Placental epithelial cell (primary cell): ENCODE measurements around the gene ZNF181. TPM values are rescaled to one million over a fixed set of nuclear protein-coding genes. Genes with fewer than 3 reads are reported as not detected.

Experiments
- total RNA-seq: library from RNA; depleted of rRNA; stranded (reverse); fragments of >200 nt; gene quantifications from 2 replicates; pipeline ENCODE4 v1.2.3, GENCODE V29; 2012

ZNF181 gene
- 8.9 and 14.9 TPM in 2 replicates for total RNA-seq

DNA sequence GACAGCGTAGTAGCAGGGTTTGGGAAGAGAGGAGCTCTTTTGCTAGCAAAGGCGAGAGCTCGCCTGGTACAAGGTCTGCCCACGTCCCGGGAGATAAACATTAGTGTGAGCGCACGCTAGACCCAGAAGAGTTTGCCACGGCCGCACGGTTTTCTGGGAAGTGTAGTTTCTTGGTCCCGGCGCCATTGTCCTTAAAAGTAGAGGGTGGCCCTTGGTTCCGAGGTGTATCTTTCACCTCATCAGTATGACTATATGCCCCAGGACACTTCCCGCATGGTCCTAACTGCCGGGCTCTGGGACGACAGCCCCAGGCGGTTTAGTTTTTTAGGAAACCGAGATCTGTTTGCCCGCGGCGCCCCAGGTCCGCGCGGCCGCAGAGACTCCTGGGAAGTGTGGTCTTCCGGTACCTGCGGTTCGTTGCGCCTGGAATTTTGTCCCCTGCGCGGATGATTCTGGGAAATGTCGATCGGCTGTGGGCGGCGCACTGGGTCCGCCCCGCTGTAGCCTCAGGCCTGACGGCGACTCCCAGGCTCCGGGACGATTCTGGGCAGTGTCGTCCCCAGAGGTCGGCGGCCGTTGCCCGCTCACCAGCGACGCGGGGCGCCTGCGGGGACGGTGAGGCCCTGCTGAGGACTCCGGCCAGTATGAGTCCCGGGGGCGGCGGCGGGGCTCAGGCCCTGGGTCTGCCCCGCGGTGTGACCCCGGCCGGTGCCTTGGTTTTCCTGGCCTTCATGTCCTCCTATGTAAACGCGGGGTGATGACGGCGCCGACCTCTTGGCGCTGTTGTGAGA is at the start of gene ZNF181:
TSS of gene ZNF181 (plus strand) at position 498 of the 791 bp plus-strand sequence. CDS start 795 bp downstream, outside the sequence.

DNA sequence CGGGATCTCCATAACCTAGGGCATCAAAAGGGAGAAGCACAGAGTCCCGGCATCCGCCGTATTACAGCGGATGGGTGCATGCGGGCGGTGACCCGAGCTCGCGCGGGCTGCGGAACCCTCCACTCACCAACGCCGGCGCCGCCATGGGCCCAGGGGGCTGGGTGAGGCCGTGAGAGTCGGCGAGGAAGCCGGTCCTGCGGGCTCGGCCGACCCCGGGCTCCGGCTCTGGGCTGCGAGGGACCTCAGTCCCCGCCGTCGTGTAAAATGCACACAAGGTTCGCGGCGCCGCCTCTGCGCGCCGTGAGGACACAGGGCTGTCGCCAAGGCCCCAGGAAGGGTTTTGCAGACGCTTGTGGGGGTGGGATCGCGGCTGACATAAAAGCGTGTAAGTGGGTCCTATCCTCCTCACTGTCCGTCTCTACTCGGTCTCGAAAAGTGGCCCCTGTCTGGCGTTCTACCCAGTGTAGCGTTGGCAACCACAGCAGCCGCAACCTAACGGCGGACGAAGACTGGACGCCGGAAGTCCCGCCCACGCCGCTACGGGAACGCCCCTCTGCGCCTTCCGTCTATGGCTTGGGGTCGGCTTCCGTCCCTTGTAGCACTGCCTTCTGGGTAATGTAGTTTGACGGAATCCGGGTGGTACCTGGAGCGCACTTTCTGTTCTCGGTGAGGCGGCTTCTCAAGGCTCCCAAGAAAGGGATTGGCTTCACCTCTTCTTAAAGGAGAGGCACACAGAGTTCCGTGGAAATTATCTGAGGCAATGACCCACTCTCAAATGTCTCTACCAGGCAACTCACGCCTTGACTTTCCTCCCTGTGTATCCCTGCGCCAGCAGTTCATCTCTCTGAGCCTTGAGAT is 38.9 kb downstream of the ZNF181 start, which contains the start of gene ZNF599:
TSS of gene ZNF599 (minus strand) at position 519 of the 858 bp plus-strand sequence. CDS start at position 145, 374 bp downstream.

Other genes with a start within 250 kb of the ZNF181 start
- 0.22 and 0.79 TPM in 2 replicates for gene SCGB2B2, start 57.1 kb upstream of the ZNF181 start, total RNA-seq
- 11.5 and 21.2 TPM in 2 replicates for gene ZNF302, start 56.6 kb upstream of the ZNF181 start, total RNA-seq
- gene ZNF599, start 39.0 kb downstream of the ZNF181 start, total RNA-seq, result 8.4 and 11.4 TPM in 2 replicates
- gene ZNF30, start 192.7 kb downstream of the ZNF181 start, total RNA-seq, result 1.6 and 2.4 TPM in 2 replicates
- gene ZNF792, start 230.0 kb downstream of the ZNF181 start, total RNA-seq, result 7.4 and 8.6 TPM in 2 replicates